SU-DHL-6 (cell line): ENCODE results near the gene FRY.

Experiments used
- CTCF ChIP-seq: fragments of 200-600 bp; sonication (generic); IDR thresholded peaks from one replicate; pipeline ENCODE4 v1.5.1; 2017; ENCODE audit warnings: antibody characterized with exemption, mild to moderate bottlenecking, low read length, moderate library complexity; ENCODE audit not compliant: insufficient read depth, poor library complexity, severe bottlenecking
- EZH2phosphoT487 ChIP-seq: fragments of 200-600 bp; sonication (generic), shearing (Covaris generic); conservative IDR thresholded peaks from 2 replicates; pipeline ENCODE4 v1.6.1; 2018; ENCODE audit warnings: mild to moderate bottlenecking, antibody characterized with exemption, low read length, moderate library complexity, mixed read lengths

DNA sequence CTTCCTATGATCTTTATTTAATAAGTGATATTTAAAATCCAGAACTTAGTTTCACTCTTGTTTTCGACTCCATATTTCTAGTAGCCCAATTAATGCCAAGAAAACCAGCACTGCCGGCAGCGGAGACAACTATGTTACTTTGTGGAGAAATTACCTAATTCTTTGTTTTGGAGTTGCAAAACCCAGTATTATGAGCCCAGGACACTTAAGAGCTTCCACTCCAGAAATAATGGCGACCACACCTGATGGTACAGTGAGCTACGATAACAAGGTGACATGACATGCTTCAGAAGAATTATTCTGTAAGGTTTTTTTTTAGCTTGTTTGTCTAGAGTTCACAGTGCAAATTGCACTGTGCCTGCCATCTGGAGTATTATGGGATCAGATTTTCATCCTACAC, 147.2 kb downstream of the FRY start:
- TF ChIP-seq CTCF (no peak), EZH2phosphoT487 (no peak)
